K562 treated with DMSO at 1 percent for 12 hours (cell line): Measurements from ENCODE around the gene THAP5. TPM values are rescaled to one million over a fixed set of nuclear protein-coding genes. Genes with fewer than 3 reads are reported as not detected.

Source experiments
- total RNA-seq: library from RNA; unstranded; fragments of 300-600 nt; gene quantifications from 2 replicates; pipeline ENCODE4 v1.2.3, GENCODE V29; 2022; ENCODE audit not compliant: insufficient read depth

Gene THAP5, protein sequence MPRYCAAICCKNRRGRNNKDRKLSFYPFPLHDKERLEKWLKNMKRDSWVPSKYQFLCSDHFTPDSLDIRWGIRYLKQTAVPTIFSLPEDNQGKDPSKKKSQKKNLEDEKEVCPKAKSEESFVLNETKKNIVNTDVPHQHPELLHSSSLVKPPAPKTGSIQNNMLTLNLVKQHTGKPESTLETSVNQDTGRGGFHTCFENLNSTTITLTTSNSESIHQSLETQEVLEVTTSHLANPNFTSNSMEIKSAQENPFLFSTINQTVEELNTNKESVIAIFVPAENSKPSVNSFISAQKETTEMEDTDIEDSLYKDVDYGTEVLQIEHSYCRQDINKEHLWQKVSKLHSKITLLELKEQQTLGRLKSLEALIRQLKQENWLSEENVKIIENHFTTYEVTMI
- 8.8 and 32.7 TPM in 2 replicates for total RNA-seq

DNA sequence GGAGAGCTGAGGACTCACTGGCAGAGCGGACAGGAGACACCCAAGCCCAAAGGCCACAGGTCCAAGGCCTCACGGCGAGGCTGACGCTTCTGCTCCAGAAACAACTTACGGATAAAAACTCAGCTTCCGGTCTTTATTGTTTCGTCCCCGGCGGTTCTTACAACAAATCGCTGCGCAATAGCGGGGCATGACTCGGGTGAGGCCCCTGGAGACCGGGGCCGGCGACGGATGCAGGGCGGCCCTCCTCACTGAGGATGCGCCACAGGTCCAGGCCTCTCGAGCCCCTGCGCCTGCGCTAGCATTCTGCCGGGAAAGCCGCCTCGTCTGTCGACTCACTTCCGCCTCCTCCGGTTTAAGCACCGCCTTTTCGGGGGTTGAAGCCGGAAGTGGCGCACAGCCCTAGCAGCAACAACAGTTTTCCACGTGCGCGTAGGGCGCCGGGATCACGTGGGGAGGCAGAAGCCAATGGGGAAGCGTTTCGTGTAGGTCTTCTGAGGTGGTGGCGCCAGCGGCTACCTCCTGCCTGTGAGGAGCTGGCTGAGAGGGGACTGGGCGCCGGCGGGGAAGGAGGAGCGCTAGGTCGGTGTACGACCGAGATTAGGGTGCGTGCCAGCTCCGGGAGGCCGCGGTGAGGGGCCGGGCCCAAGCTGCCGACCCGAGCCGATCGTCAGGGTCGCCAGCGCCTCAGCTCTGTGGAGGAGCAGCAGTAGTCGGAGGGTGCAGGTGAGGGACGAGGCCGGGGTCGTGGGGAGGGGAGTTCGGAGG lies at the start of gene THAP5, which contains the start of gene DNAJB9:
Gene THAP5, minus strand, starts transcription at position 326 of the 765 bp plus-strand sequence. Its CDS starts 137 bp downstream, at position 189.
Gene DNAJB9, plus strand, starts transcription at position 494 of the 765 bp plus-strand sequence. CDS start 1,853 bp downstream, outside the sequence.

DNA sequence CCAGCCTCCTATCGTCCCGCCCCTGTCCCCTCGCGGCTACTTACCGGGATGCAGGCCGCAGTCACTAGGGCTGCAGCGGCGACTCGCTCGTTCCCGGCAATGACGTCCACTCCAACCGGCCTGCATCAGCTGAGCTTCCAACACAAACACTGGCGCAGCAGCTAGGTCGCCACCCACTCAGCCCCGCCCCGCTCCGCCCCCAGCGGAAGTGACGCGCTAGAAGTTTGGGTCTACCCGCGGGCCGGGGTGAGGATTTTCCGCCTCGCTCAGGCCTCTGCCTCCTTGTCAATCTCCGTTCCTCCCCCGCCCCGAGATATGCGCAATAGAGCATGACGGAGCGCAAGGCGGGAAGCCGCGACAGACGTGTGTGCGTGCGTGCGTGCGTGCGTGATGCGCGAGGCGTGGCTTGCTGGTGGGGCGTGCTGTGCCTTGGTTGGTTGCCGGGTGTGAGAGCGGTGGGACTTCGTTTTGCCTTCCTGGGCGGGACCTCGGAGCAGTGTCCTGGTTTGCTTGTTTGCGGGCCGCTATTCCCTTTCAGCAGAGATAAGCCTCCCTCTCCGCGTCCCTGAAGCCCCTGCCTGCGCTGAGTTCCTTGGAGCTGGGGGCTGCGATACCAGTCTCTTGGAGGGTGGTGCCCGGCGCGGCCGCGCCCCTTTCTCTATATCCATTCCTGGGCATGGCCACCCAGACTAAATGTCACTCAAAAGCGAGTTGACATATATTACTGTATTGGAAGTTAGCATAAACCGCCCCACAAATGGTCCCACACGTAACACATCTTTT lies 43.3 kb downstream of the THAP5 start, which contains the start of gene PNPLA8:
Gene PNPLA8, minus strand, starts transcription at position 151 of the 783 bp plus-strand sequence. CDS start 10,644 bp downstream, outside the sequence.

Other genes with a start within 250 kb of the THAP5 start
- not detected in 2 replicates for gene NRCAM, start 113.3 kb downstream of the THAP5 start, total RNA-seq
- gene PNPLA8, start 43.6 kb downstream of the THAP5 start, total RNA-seq = 17.1 and 36.7 TPM in 2 replicates
- gene DNAJB9, start 168 bp upstream of the THAP5 start, total RNA-seq = 16.3 and 22.6 TPM in 2 replicates